IMR-90 (cell line): Measurements from ENCODE around the gene VCP. TPM values are rescaled to one million over a fixed set of nuclear protein-coding genes. Genes with fewer than 3 reads are reported as not detected.

Source experiments
- ATAC-seq: fragments of 200-7000 bp; cut with Tn5 transposase; 2 replicates; pipeline ENCODE4 v1.9.1; 2020; ENCODE audit warnings: low read depth, mild to moderate bottlenecking, moderate library complexity
- BruUV-seq: library from RNA; stranded (reverse); fragments of 400-500 nt; replicated peaks from 2 replicates; lab custom pipeline; 2021; lab: Mats Ljungman, UMichigan
- CTCF ChIA-PET: fragments of 300-600 bp; formaldehyde crosslinking; extraction: SDS; loops from one replicate; lab custom pipeline; 2021; ENCODE audit warnings: antibody characterized with exemption; lab: Yijun Ruan, JAX
- POLR2A ChIA-PET: fragments of 300-600 bp; sonication (Branson Sonifier 250); formaldehyde crosslinking; loops from one replicate; lab custom pipeline; 2022; ENCODE audit warnings: antibody characterized with exemption; ENCODE audit not compliant: unreplicated experiment; lab: Charles Lee
- DNase-seq: peaks from one replicate; pipeline ENCODE4 v3.0.0; 2013
- H2AFZ ChIP-seq: replicated peaks from 2 replicates; pipeline ENCODE3; 2013; ENCODE audit warnings: low read length, mild to moderate bottlenecking; ENCODE audit not compliant: poor library complexity
- H2AK5ac ChIP-seq: 2 replicates; pipeline ENCODE4 v1.6.1; 2013; ENCODE audit warnings: low read depth, low read length, inconsistent platforms
- H2AK9ac ChIP-seq: replicated peaks from 2 replicates; pipeline ENCODE3; 2013; ENCODE audit warnings: mild to moderate bottlenecking, low read depth, low read length, moderate library complexity; ENCODE audit not compliant: poor library complexity
- H2BK120ac ChIP-seq: 2 replicates; pipeline ENCODE4 v1.6.1; 2013; ENCODE audit warnings: low read depth, low read length, inconsistent platforms
- H2BK15ac ChIP-seq: 3 replicates; pipeline ENCODE4 v1.6.1; 2013; ENCODE audit warnings: low read depth, low read length, inconsistent platforms
- H2BK20ac ChIP-seq: 2 replicates; pipeline ENCODE4 v1.6.1; 2013; ENCODE audit warnings: low read depth, mild to moderate bottlenecking, inconsistent platforms, low read length, moderate library complexity
- H2BK5ac ChIP-seq: 2 replicates; pipeline ENCODE4 v1.6.1; 2013; ENCODE audit warnings: mild to moderate bottlenecking, low read depth, low read length, inconsistent platforms; ENCODE audit not compliant: poor library complexity, severe bottlenecking
- H3K14ac ChIP-seq: replicated peaks from 2 replicates; pipeline ENCODE4 v1.6.1; 2013; ENCODE audit warnings: low read depth, low read length, inconsistent platforms
- H3K18ac ChIP-seq: 2 replicates; pipeline ENCODE4 v1.6.1; 2013; ENCODE audit warnings: low read depth, low read length, control low read depth
- H3K23ac ChIP-seq: 2 replicates; pipeline ENCODE4 v1.6.1; 2013; ENCODE audit warnings: low read depth, low read length, inconsistent platforms
- H3K27ac ChIP-seq: 2 replicates; pipeline ENCODE4 v1.5.1; 2013; ENCODE audit warnings: mild to moderate bottlenecking, control low read depth, low read length; ENCODE audit not compliant: insufficient read depth
- H3K27me3 ChIP-seq: 2 replicates; pipeline ENCODE4 v1.6.1; 2013; ENCODE audit warnings: low read length; ENCODE audit not compliant: control insufficient read depth, insufficient read depth
- H3K36me3 ChIP-seq: 2 replicates; pipeline ENCODE4 v1.6.1; 2013; ENCODE audit warnings: low read length, mixed read lengths; ENCODE audit not compliant: control insufficient read depth, insufficient read depth
- H3K4ac ChIP-seq: 2 replicates; pipeline ENCODE4 v1.6.1; 2013; ENCODE audit warnings: low read depth, low read length, inconsistent platforms
- H3K4me1 ChIP-seq: 2 replicates; pipeline ENCODE4 v1.6.1; 2013; ENCODE audit warnings: low read length, mixed read lengths; ENCODE audit not compliant: control insufficient read depth, insufficient read depth
- H3K4me2 ChIP-seq: 2 replicates; pipeline ENCODE4 v1.6.1; 2013; ENCODE audit warnings: low read depth, mild to moderate bottlenecking, control low read depth, low read length, moderate library complexity
- H3K4me3 ChIP-seq: 2 replicates; pipeline ENCODE4 v1.5.1; 2013; ENCODE audit warnings: low read depth, mild to moderate bottlenecking, control low read depth, low read length, moderate library complexity; ENCODE audit not compliant: insufficient read depth
- H3K56ac ChIP-seq: 2 replicates; pipeline ENCODE4 v1.6.1; 2013; ENCODE audit warnings: low read length, inconsistent platforms; ENCODE audit not compliant: insufficient read depth; ENCODE audit errors: extremely low read depth
- H3K79me1 ChIP-seq, 2 experiments: 2 replicates each; pipeline ENCODE4 v1.6.1; 2013; ENCODE audit warnings: low read length in 2 of 2, inconsistent platforms in 1 of 2, low read depth in 1 of 2
- H3K9ac ChIP-seq: 2 replicates; pipeline ENCODE4 v1.6.1; 2013; ENCODE audit warnings: low read depth, low read length, control low read depth
- H3K9me1 ChIP-seq: 2 replicates; pipeline ENCODE4 v1.6.1; 2013; ENCODE audit warnings: low read length, inconsistent platforms; ENCODE audit not compliant: insufficient read depth
- H3K9me3 ChIP-seq: 2 replicates; pipeline ENCODE4 v1.6.1; 2013; ENCODE audit warnings: low read length; ENCODE audit not compliant: control insufficient read depth, insufficient read depth
- H4K20me1 ChIP-seq: 2 replicates; pipeline ENCODE4 v1.6.1; 2013; ENCODE audit warnings: low read length, inconsistent platforms; ENCODE audit not compliant: insufficient read depth
- H4K5ac ChIP-seq: 2 replicates; pipeline ENCODE4 v1.6.1; 2013; ENCODE audit warnings: mild to moderate bottlenecking, low read depth, low read length, control low read depth
- H4K8ac ChIP-seq, 2 experiments: 2 replicates each; pipeline ENCODE4 v1.6.1; 2013; ENCODE audit warnings: low read depth in 2 of 2, low read length in 2 of 2, control low read depth in 1 of 2, inconsistent platforms in 1 of 2
- H4K91ac ChIP-seq: 2 replicates; pipeline ENCODE4 v1.6.1; 2013; ENCODE audit warnings: low read depth, low read length, inconsistent platforms; ENCODE audit not compliant: insufficient read depth
- CHD1 ChIP-seq: IDR thresholded peaks from 2 replicates; pipeline ENCODE4 v1.6.1; 2012; ENCODE audit warnings: low read depth, low read length, improper control_type of control experiment
- FOS ChIP-seq: fragments of 150-350 bp; IDR thresholded peaks from 2 replicates; pipeline ENCODE4 v1.6.1; 2016; ENCODE audit warnings: low read depth, low read length
- MAZ ChIP-seq: IDR thresholded peaks from 2 replicates; pipeline ENCODE4 v1.6.1; 2012; ENCODE audit warnings: low read depth, mild to moderate bottlenecking, low read length, improper control_type of control experiment, moderate library complexity, borderline replicate concordance
- MXI1 ChIP-seq: IDR thresholded peaks from 2 replicates; pipeline ENCODE4 v1.6.1; 2012; ENCODE audit warnings: low read depth, mild to moderate bottlenecking, low read length, moderate library complexity, borderline replicate concordance
- NFE2L2 ChIP-seq: fragments of 150-350 bp; IDR thresholded peaks from 2 replicates; pipeline ENCODE4 v1.6.1; 2016; ENCODE audit warnings: low read depth, mild to moderate bottlenecking, low read length
- POLR2A ChIP-seq: IDR thresholded peaks from 2 replicates; pipeline ENCODE4 v1.6.1; 2012; ENCODE audit warnings: mild to moderate bottlenecking, low read depth, low read length
- RAD21 ChIP-seq: IDR thresholded peaks from 2 replicates; pipeline ENCODE4 v1.6.1; 2012; ENCODE audit warnings: low read length, improper control_type of control experiment
- RCOR1 ChIP-seq: IDR thresholded peaks from 2 replicates; pipeline ENCODE4 v1.6.1; 2012; ENCODE audit warnings: mild to moderate bottlenecking, low read length, improper control_type of control experiment; ENCODE audit not compliant: insufficient replicate concordance
- RFX5 ChIP-seq: IDR thresholded peaks from 2 replicates; pipeline ENCODE4 v1.8.0; 2012; ENCODE audit warnings: low read depth, mild to moderate bottlenecking, low read length, moderate library complexity
- WGBS, 2 experiments: methylation state at CpG; one replicate each; pipeline versions ENCODE4 v1.1.5 to v1.1.7; 2013; ENCODE audit warnings: missing lambda C conversion rate in 2 of 2; ENCODE audit not compliant: insufficient read length in 1 of 2; ENCODE audit errors: extremely low coverage in 2 of 2; 5-methylcytosine and 5-hydroxymethylcytosine counted together
- dilution Hi-C: fragments of 300-500 bp; cut with HindIII; formaldehyde crosslinking; loops from one replicate; pipeline ENCODE4 v1.14.3; 2018; ENCODE audit warnings: low sequenced_read_pairs; ENCODE audit not compliant: unreplicated experiment
- in situ Hi-C: fragments of 300-500 bp; cut with MboI; formaldehyde crosslinking; loops from 3 replicates; pipeline ENCODE4 v1.14.3; 2019; ENCODE audit warnings: low sequenced_read_pairs, inconsistent platforms, mixed read lengths
- intact Hi-C: fragments of 100-400 bp; cut with micrococcal nuclease; formaldehyde crosslinking; loops from 2 replicates; pipeline ENCODE4 v1.10.0; 2022
- polyA plus RNA-seq, 3 experiments: library from polyadenylated mRNA; depleted of rRNA; stranded (reverse); fragments of >200 nt; gene quantifications; 2 replicates each; pipeline ENCODE4 v1.2.3, GENCODE V29; 2012; ENCODE audit warnings: low replicate concordance in 1 of 3
- total RNA-seq: library from RNA; depleted of rRNA; stranded (reverse); fragments of >200 nt; gene quantifications from 2 replicates; pipeline ENCODE4 v1.2.3, GENCODE V29; 2012
- TF ChIP-seq, protein P1 (sequence below): conservative IDR thresholded peaks from 2 replicates; pipeline ENCODE4 v1.5.1; 2012; ENCODE audit warnings: mild to moderate bottlenecking, low read depth, low read length, improper control_type of control experiment
- TF ChIP-seq, protein P2 (sequence below): fragments of 150-350 bp; IDR thresholded peaks from 2 replicates; pipeline ENCODE4 v1.6.1; 2017; ENCODE audit warnings: mild to moderate bottlenecking, antibody characterized with exemption, low read length, low read depth

Gene VCP
- total and polyA plus RNA-seq, 2 of the 4 experiments (the other 2 are of a cell fraction) = 292 to 516 TPM

DNA sequence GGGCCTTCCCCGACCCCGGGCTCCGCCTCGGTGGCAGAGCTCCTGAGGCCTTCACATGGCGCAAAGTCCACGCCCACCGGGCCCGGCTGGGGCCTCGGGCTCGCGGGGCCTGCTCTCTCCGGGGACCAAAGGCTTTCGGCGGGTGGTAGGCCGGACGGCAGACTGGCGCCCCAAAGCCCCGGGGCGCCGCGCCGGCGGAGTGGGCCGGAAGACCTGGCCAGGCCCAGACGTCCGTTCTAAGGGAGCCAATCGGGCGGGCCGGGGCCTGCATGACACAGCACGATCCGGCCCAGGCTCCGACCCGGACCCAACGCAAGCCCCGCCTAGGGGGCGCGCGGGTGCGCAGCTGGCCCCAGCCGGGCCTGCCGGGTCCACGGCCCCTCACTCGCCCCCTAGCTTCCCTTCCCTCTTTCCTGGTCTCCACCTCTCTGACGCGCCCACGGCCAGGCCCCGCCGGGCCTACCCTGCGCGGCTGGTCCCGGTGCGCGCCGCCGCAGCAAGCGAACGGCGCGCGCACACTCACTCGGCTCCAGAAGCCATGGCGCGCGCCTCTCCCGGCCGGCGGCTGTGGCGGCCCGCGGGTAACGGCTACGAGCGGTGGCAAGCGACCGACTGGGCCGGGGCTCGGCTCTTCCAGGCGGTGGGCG is 488 bp downstream of the VCP start:
- 0% methylated on average over 24 of the region's 79 CpGs; no CpG with 5 or more reads in 1 of the 2 experiments for WGBS, 2 experiments
- ChIA-PET POLR2A (interaction anchor here (0.6 to 1.0 kb wide), 6 partner anchors 8 to 151 kb away, joined by 4 to 17 read pairs (median 16); partner anchors contain the start of genes FANCG and STOML2), CTCF (interaction anchor here (1.0 to 1.4 kb wide), 3 partner anchors 21 to 172 kb away, joined by 3 to 4 read pairs (median 3); no protein-coding TSS in a partner anchor)
- Histone ChIP-seq H2AK5ac (peak overlapping the region; percentile 90; the same call in 1 of the 2 replicates), H3K36me3 (peaks cover 14% of the 10 kb centered on the region), H3K4me2 (peak overlapping the region; percentile 97), H3K23ac (peak overlapping the region; percentile 90; the same call in 1 of the 2 replicates), H3K18ac (no peak overlapping the region; the same call in 1 of the 2 replicates), H3K9me1 (peaks cover 31% of the 10 kb centered on the region), H3K9ac (peak overlapping the region; percentile 82), H3K27me3 (no peaks in the 10 kb centered on the region), H4K20me1 (peaks cover 55% of the 10 kb centered on the region), H3K4me3 (peak overlapping the region; percentile 70), H3K9me3 (no peaks in the 10 kb centered on the region), H3K4ac (peak overlapping the region; percentile 86), H3K27ac (peak overlapping the region; percentile 91), H4K5ac (peak overlapping the region; percentile 22; the same call in 1 of the 2 replicates), H3K56ac (peak overlapping the region; percentile 80; the same call in 1 of the 2 replicates), H4K8ac (peak overlapping the region; percentile 43 to 78; a peak in 2 of 4 replicates), H3K4me1 (peaks cover 12% of the 10 kb centered on the region), H2BK15ac (no peak overlapping the region), H3K79me1 (peaks cover 6 to 61% of the 10 kb centered on the region in 2 experiments; a peak in 3 of 4 replicates), H4K91ac (peak overlapping the region; percentile 63), H2BK20ac (no peak overlapping the region), H2BK120ac (peak overlapping the region; percentile 44; the same call in 1 of the 2 replicates), H2AFZ (peak overlapping the region; percentile 91), H2BK5ac (peak overlapping the region; percentile 86), H3K14ac (peak overlapping the region; percentile 81), H2AK9ac (peak overlapping the region; percentile 97)
- in situ Hi-C loops = no loop called here
- ATAC-seq (peak; percentile 75), DNase-seq (peak; percentile 84)
- dilution Hi-C loops = no loop called here
- peak; percentile 73; the same call in 1 of the 2 replicates for TF ChIP-seq MXI1
- TF ChIP-seq RAD21 = no peak
- peak; percentile 91; the same call in 1 of the 2 replicates for TF ChIP-seq CHD1
- TF ChIP-seq RFX5 = peak; percentile 27; the same call in 1 of the 2 replicates
- 0 out of 2 replicates have a peak, but pooled peaks have one; percentile 87 for TF ChIP-seq POLR2A
- peak; percentile 86; the same call in 1 of the 2 replicates for TF ChIP-seq NFE2L2
- peak; percentile 64; the same call in 1 of the 2 replicates for TF ChIP-seq MAZ
- TF ChIP-seq, protein P1, sequence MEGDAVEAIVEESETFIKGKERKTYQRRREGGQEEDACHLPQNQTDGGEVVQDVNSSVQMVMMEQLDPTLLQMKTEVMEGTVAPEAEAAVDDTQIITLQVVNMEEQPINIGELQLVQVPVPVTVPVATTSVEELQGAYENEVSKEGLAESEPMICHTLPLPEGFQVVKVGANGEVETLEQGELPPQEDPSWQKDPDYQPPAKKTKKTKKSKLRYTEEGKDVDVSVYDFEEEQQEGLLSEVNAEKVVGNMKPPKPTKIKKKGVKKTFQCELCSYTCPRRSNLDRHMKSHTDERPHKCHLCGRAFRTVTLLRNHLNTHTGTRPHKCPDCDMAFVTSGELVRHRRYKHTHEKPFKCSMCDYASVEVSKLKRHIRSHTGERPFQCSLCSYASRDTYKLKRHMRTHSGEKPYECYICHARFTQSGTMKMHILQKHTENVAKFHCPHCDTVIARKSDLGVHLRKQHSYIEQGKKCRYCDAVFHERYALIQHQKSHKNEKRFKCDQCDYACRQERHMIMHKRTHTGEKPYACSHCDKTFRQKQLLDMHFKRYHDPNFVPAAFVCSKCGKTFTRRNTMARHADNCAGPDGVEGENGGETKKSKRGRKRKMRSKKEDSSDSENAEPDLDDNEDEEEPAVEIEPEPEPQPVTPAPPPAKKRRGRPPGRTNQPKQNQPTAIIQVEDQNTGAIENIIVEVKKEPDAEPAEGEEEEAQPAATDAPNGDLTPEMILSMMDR = peak; percentile 51
- TF ChIP-seq, protein P2, sequence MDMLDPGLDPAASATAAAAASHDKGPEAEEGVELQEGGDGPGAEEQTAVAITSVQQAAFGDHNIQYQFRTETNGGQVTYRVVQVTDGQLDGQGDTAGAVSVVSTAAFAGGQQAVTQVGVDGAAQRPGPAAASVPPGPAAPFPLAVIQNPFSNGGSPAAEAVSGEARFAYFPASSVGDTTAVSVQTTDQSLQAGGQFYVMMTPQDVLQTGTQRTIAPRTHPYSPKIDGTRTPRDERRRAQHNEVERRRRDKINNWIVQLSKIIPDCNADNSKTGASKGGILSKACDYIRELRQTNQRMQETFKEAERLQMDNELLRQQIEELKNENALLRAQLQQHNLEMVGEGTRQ = 0 out of 2 replicates have a peak, but pooled peaks have one; percentile 23
- no peak for TF ChIP-seq FOS
- no peak for TF ChIP-seq RCOR1
- intact Hi-C loops = loop anchor here (2.0 to 10.0 kb wide), 3 partner anchors 77 to 307 kb away; partner anchors contain the start of gene DNAJB5
- BruUV-seq = no TSS peak
